A549 (cell line): ENCODE data around the gene FUOM. TPM values are rescaled to one million over a fixed set of nuclear protein-coding genes. Genes with fewer than 3 reads are reported as not detected.
A peak's percentile ranks its signal among the peaks of the same experiment; 100 is the strongest.

ENCODE experiments used
- ATAC-seq, 2 experiments: fragments of 200-7000 bp in 1 of 2; fragments of >200 bp in 1 of 2; cut with Nextera tagmentation in 1 of 2; cut with Tn5 transposase in 1 of 2; 3 replicates each; pipeline versions ENCODE4 v1.8.0 to v1.9.1; 2018 to 2020; ENCODE audit warnings: mild to moderate bottlenecking in 1 of 2, moderate library complexity in 1 of 2
- CTCF ChIA-PET: fragments of 300-600 bp; sonication (Branson Sonifier 250); formaldehyde crosslinking; extraction: SDS; loops from one replicate; lab custom pipeline; 2021; ENCODE audit warnings: antibody characterized with exemption, inconsistent platforms; lab: Yijun Ruan, JAX
- POLR2A ChIA-PET: fragments of 350-600 bp; formaldehyde crosslinking; extraction: SDS; loops from one replicate; lab custom pipeline; 2021; ENCODE audit warnings: antibody characterized with exemption, inconsistent platforms; lab: Yijun Ruan, JAX
- DNase-seq, 2 experiments: peaks; one replicate each; pipeline versions ENCODE4 v3.0.0 to v3.0.0-alpha.2; 2011 to 2016; ENCODE audit warnings: low read depth in 1 of 2, low spot score in 1 of 2
- FAIRE-seq: peaks from 2 replicates; lab custom pipeline; 2011; peaks lifted over from hg19 to GRCh38; lab: Jason Lieb, UNC
- H3K27ac ChIP-seq, 2 experiments: fragments of >200 bp; sonication (Bioruptor Twin); formaldehyde crosslinking; 3 replicates each; pipeline ENCODE4 v1.5.1; 2016 to 2017
- H3K4me1 ChIP-seq: fragments of >200 bp; sonication (Bioruptor Twin); formaldehyde crosslinking; 3 replicates; pipeline ENCODE4 v1.6.1; 2016
- H3K4me2 ChIP-seq: fragments of >200 bp; sonication (Bioruptor Twin); formaldehyde crosslinking; 3 replicates; pipeline ENCODE4 v1.6.1; 2016
- H3K4me3 ChIP-seq: fragments of >200 bp; sonication (Bioruptor Twin); formaldehyde crosslinking; 3 replicates; pipeline ENCODE4 v1.5.1; 2016
- H3K9me3 ChIP-seq: fragments of >200 bp; sonication (Bioruptor Twin); formaldehyde crosslinking; 3 replicates; pipeline ENCODE4 v1.6.1; 2016
- BHLHE40 ChIP-seq: IDR thresholded peaks from 2 replicates; pipeline ENCODE4 v1.6.1; 2012; ENCODE audit warnings: low read depth, low read length, inconsistent platforms
- E2F6 ChIP-seq: IDR thresholded peaks from 2 replicates; pipeline ENCODE4 v1.6.1; 2012; ENCODE audit warnings: low read depth, borderline replicate concordance
- EHF ChIP-seq: fragments of 250-450 bp; sonication (Bioruptor Pico); IDR thresholded peaks from 2 replicates; pipeline ENCODE4 v1.5.0; 2020; ENCODE audit warnings: mild to moderate bottlenecking
- EP300 ChIP-seq, 2 experiments: fragments of >200 bp; sonication (Bioruptor Twin); formaldehyde crosslinking; IDR thresholded peaks; 2 replicates in 1 of 2; 3 replicates in 1 of 2; pipeline ENCODE4 v1.6.1; 2016 to 2017
- FOSL2 ChIP-seq, 2 experiments: fragments of 450-650 bp in 1 of 2; fragments of >200 bp in 1 of 2; sonication (Bioruptor Twin) in 1 of 2; formaldehyde crosslinking; IDR thresholded peaks; 2 replicates each; pipeline versions ENCODE4 v1.5.0 to v1.6.1; 2016 to 2020; ENCODE audit warnings: mild to moderate bottlenecking in 1 of 2, moderate library complexity in 1 of 2
- HMGXB4 ChIP-seq: fragments of 250-450 bp; sonication (Bioruptor Pico); IDR thresholded peaks from 2 replicates; pipeline ENCODE4 v1.5.0; 2021; ENCODE audit warnings: mild to moderate bottlenecking, moderate library complexity, borderline replicate concordance
- HOXB13 ChIP-seq: fragments of 250-450 bp; sonication (Bioruptor Pico); IDR thresholded peaks from 2 replicates; pipeline ENCODE4 v1.5.0; 2020; ENCODE audit warnings: low read depth, mild to moderate bottlenecking, moderate library complexity
- HOXB5 ChIP-seq: fragments of 250-450 bp; sonication (Bioruptor Pico); IDR thresholded peaks from 2 replicates; pipeline ENCODE4 v1.5.0; 2020; ENCODE audit warnings: mild to moderate bottlenecking, moderate library complexity
- MAZ ChIP-seq: fragments of 150-350 bp; IDR thresholded peaks from 2 replicates; pipeline ENCODE4 v1.6.1; 2014; ENCODE audit warnings: antibody characterized with exemption, low read depth, low read length, borderline replicate concordance
- MYC ChIP-seq: IDR thresholded peaks from 2 replicates; pipeline ENCODE4 v1.6.1; 2012; ENCODE audit warnings: mild to moderate bottlenecking, inconsistent platforms, low read length, improper control_type of control experiment, borderline replicate concordance
- NPAS2 ChIP-seq: fragments of 250-450 bp; sonication (Bioruptor Pico); IDR thresholded peaks from 2 replicates; pipeline ENCODE4 v1.8.0; 2022; ENCODE audit warnings: mild to moderate bottlenecking, moderate library complexity, borderline replicate concordance
- REST ChIP-seq: fragments of 200-600 bp; sonication (generic); IDR thresholded peaks from 2 replicates; pipeline ENCODE4 v1.6.1; 2016; ENCODE audit warnings: antibody characterized with exemption, mild to moderate bottlenecking, moderate library complexity
- ZNF302 ChIP-seq: fragments of 250-450 bp; sonication (Bioruptor Pico); IDR thresholded peaks from 2 replicates; pipeline ENCODE4 v1.9.0; 2021; ENCODE audit warnings: inconsistent platforms, mild to moderate bottlenecking, moderate library complexity
- WGBS: methylation state at CpG from one replicate; pipeline ENCODE4 v1.1.6; 2017; ENCODE audit errors: missing lambda C conversion rate; 5-methylcytosine and 5-hydroxymethylcytosine counted together
- polyA plus RNA-seq, 4 experiments: library from polyadenylated mRNA; depleted of rRNA in 3 of 4; stranded (reverse); fragments of >200 nt; fragmentation: RNase III in 1 of 4; extraction: RNeasy Plus Mini Kit Qiagen cat#74134 plus additional on column Dnase treatment in 1 of 4; gene quantifications; 2 replicates in 3 of 4; 3 replicates in 1 of 4; pipeline ENCODE4 v1.2.3, GENCODE V29; 2011 to 2017

FUOM gene
- polyA plus RNA-seq, 2 of the 4 experiments (the other 2 are of a cell fraction): 6.8 to 8.1 TPM

GRCh38 chr10:133356549-133357284 is 1.1 kb downstream of the FUOM start:
- WGBS: 94% methylated on average over 5 of the region's 27 CpGs
- peak overlapping the region; percentile 98 for H3K4me2 ChIP-seq
- DNase-seq (no peak), FAIRE-seq (no peak), ATAC-seq (peak in 1 of 2 experiments; percentile 9; a peak in 3 of 6 replicates)
- POLR2A ChIA-PET: interaction anchor here (0.8 kb wide), 1 partner anchor 12 kb away, joined by 3 read pairs; no protein-coding TSS in a partner anchor
- H3K4me1 ChIP-seq: peaks cover 10% of the 10 kb centered on the region; the same call in 1 of the 3 replicates
- no peaks in the 10 kb centered on the region for H3K9me3 ChIP-seq
- peak overlapping the region; percentile 78; the same call in 2 of the 3 replicates for H3K4me3 ChIP-seq
- peak overlapping the region in 1 of 2 experiments; percentile 86; a peak in 4 of 6 replicates for H3K27ac ChIP-seq
- TF ChIP-seq HOXB5 (no peak), REST (no peak)
- CTCF ChIA-PET: interaction anchor here (1.5 to 5.5 kb wide), 2 partner anchors 10 to 27 kb away, joined by 4 to 38 read pairs; partner anchors contain the start of gene PRAP1

GRCh38 chr10:133355991-133356390 is 1.8 kb downstream of the FUOM start:
- Histone ChIP-seq H3K4me1 (peaks cover 10% of the 10 kb centered on the region; the same call in 1 of the 3 replicates), H3K27ac (no peak overlapping the region), H3K4me3 (no peak overlapping the region), H3K9me3 (no peaks in the 10 kb centered on the region), H3K4me2 (no peak overlapping the region)
- TF ChIP-seq EHF (CRISPR knock-in tag) (no peak), FOSL2 (IDR thresholded peaks at IDR 0.05) (no peak), FOSL2 (CRISPR knock-in tag; IDR thresholded peaks at IDR 0.05) (no peak), MAZ (no peak)
- WGBS: 83% methylated on average over 3 of the region's 3 CpGs
- CTCF ChIA-PET: interaction anchor here (1.5 to 5.5 kb wide), 2 partner anchors 9 to 26 kb away, joined by 4 to 38 read pairs; partner anchors contain the start of gene PRAP1
- FAIRE-seq (no peak), ATAC-seq (no peak), DNase-seq (no peak)
- POLR2A ChIA-PET: no interaction called here

- FAIRE-seq: no peak
- CTCF ChIA-PET: interaction anchor here (0.7 to 5.5 kb wide), 3 partner anchors 8 to 47 kb away, joined by 3 to 38 read pairs (median 4); partner anchors contain the start of gene PRAP1
- WGBS: 77% methylated on average over 4 of the region's 6 CpGs
Measured at GRCh38 chr10:133355266-133355665, 2.6 kb downstream of the FUOM start.

GRCh38 chr10:133354672-133355240 is 3.1 kb downstream of the FUOM start:
- POLR2A ChIA-PET: no interaction called here
- no peak for ATAC-seq

More at GRCh38 chr10:133355266-133355665, 2.6 kb downstream of the FUOM start:
- no peaks in the 10 kb centered on the region for H3K9me3 ChIP-seq
- H3K4me1 ChIP-seq: peaks cover 10% of the 10 kb centered on the region; the same call in 1 of the 3 replicates
- POLR2A ChIA-PET: no interaction called here
- DNase-seq (no peak), ATAC-seq (no peak)
- TF ChIP-seq EP300 (IDR thresholded peaks at IDR 0.05): no peak
- TF ChIP-seq E2F6: no peak
- TF ChIP-seq NPAS2 (CRISPR knock-in tag): no peak
- no peak overlapping the region for H3K4me2 ChIP-seq
- no peak overlapping the region for H3K4me3 ChIP-seq
- no peak overlapping the region for H3K27ac ChIP-seq

More at GRCh38 chr10:133354672-133355240, 3.1 kb downstream of the FUOM start:
- Histone ChIP-seq H3K4me1 (peaks cover 10% of the 10 kb centered on the region; the same call in 1 of the 3 replicates), H3K4me2 (no peak overlapping the region), H3K27ac (no peak overlapping the region), H3K9me3 (no peaks in the 10 kb centered on the region), H3K4me3 (no peak overlapping the region)
- 84% methylated on average over 8 of the region's 14 CpGs for WGBS
- CTCF ChIA-PET: interaction anchor here (0.7 to 5.5 kb wide), 3 partner anchors 8 to 47 kb away, joined by 3 to 38 read pairs (median 4); partner anchors contain the start of gene PRAP1
- FAIRE-seq (no peak), DNase-seq (no peak)
- TF ChIP-seq ZNF302 (CRISPR knock-in tag) (no peak), E2F6 (no peak), NPAS2 (CRISPR knock-in tag) (no peak), HMGXB4 (CRISPR knock-in tag) (no peak), HOXB13 (CRISPR knock-in tag) (no peak), MYC (no peak), BHLHE40 (no peak)
